ENCODE data around the gene ALDH4A1. TPM values are rescaled to one million over a fixed set of nuclear protein-coding genes. Genes with fewer than 3 reads are reported as not detected.

Gene ALDH4A1
- total RNA-seq, 1 donor from 2014 or later: 13.8 TPM

GRCh38 chr1:18883636-18884418 lies 18.5 kb downstream of the ALDH4A1 start:
- no peaks in the 10 kb centered on the region for H3K36me3 ChIP-seq (ENCODE audit: insufficient read depth, low read length)
- H3K4me1 ChIP-seq (ENCODE audit: insufficient read depth, low read length): peaks cover 9% of the 10 kb centered on the region
- Mint-ChIP-seq H3K27me3 (ENCODE audit: low read depth, unreplicated experiment) (peaks cover 9% of the 10 kb centered on the region), H3K27ac (ENCODE audit: unreplicated experiment) (no peak overlapping the region), H3K36me3 (ENCODE audit: low read depth, unreplicated experiment) (peaks cover 21% of the 10 kb centered on the region), H3K4me3 (ENCODE audit: unreplicated experiment) (no peak overlapping the region), H3K4me1 (ENCODE audit: low read depth, unreplicated experiment) (peaks cover 11% of the 10 kb centered on the region), H3K9me3 (ENCODE audit: unreplicated experiment) (peaks cover 2% of the 10 kb centered on the region)
- TF ChIP-seq CTCF (IDR thresholded peaks at IDR 0.05; ENCODE audit: insufficient read depth, low read depth, low read length) (peak; percentile 84), EZH2 (IDR thresholded peaks at IDR 0.05; ENCODE audit: insufficient read depth, low read length) (no peak)
- H3K4me3 ChIP-seq (ENCODE audit: insufficient read depth, low read depth, low read length): no peak overlapping the region
- H3K9ac ChIP-seq (ENCODE audit: low read length): no peak overlapping the region
- FAIRE-seq: no peak
- no peaks in the 10 kb centered on the region for H3K9me3 ChIP-seq (ENCODE audit: insufficient read depth, low read depth, low read length)
- H4K20me1 ChIP-seq (ENCODE audit: insufficient read depth, low read length): peaks cover 3% of the 10 kb centered on the region
- no peaks in the 10 kb centered on the region for H3K27me3 ChIP-seq (ENCODE audit: insufficient read depth, low read length)
- no peaks in the 10 kb centered on the region for H3K79me2 ChIP-seq (ENCODE audit: insufficient read depth, low read length)
- no peak overlapping the region for H2AFZ ChIP-seq (ENCODE audit: low read depth, low read length)
- H3K27ac ChIP-seq (ENCODE audit: low read depth, low read length): no peak overlapping the region
- no peak overlapping the region for H3K4me2 ChIP-seq (ENCODE audit: low read length)
- DNase-seq (ENCODE audit: low read depth): peak; percentile 61

GRCh38 chr1:18883079-18883478 lies 19.3 kb downstream of the ALDH4A1 start:
- Mint-ChIP-seq H3K27ac (ENCODE audit: unreplicated experiment) (no peak overlapping the region), H3K9me3 (ENCODE audit: unreplicated experiment) (peaks cover 2% of the 10 kb centered on the region), H3K27me3 (ENCODE audit: low read depth, unreplicated experiment) (peaks cover 9% of the 10 kb centered on the region), H3K4me3 (ENCODE audit: unreplicated experiment) (no peak overlapping the region), H3K4me1 (ENCODE audit: low read depth, unreplicated experiment) (peaks cover 11% of the 10 kb centered on the region), H3K36me3 (ENCODE audit: low read depth, unreplicated experiment) (peaks cover 21% of the 10 kb centered on the region)
- Histone ChIP-seq H2AFZ (ENCODE audit: low read depth, low read length) (no peak overlapping the region), H3K36me3 (ENCODE audit: insufficient read depth, low read length) (no peaks in the 10 kb centered on the region), H3K4me2 (ENCODE audit: low read length) (no peak overlapping the region), H3K27me3 (ENCODE audit: insufficient read depth, low read length) (no peaks in the 10 kb centered on the region), H3K27ac (ENCODE audit: low read depth, low read length) (no peak overlapping the region), H3K9me3 (ENCODE audit: insufficient read depth, low read depth, low read length) (no peaks in the 10 kb centered on the region), H3K4me3 (ENCODE audit: insufficient read depth, low read depth, low read length) (no peak overlapping the region), H4K20me1 (ENCODE audit: insufficient read depth, low read length) (peaks cover 3% of the 10 kb centered on the region), H3K4me1 (ENCODE audit: insufficient read depth, low read length) (peaks cover 9% of the 10 kb centered on the region), H3K79me2 (ENCODE audit: insufficient read depth, low read length) (no peaks in the 10 kb centered on the region), H3K9ac (ENCODE audit: low read length) (no peak overlapping the region)
- TF ChIP-seq EZH2 (IDR thresholded peaks at IDR 0.05; ENCODE audit: insufficient read depth, low read length) (no peak), CTCF (IDR thresholded peaks at IDR 0.05; ENCODE audit: insufficient read depth, low read depth, low read length) (no peak)
- DNase-seq (ENCODE audit: low read depth): no peak
- no peak for FAIRE-seq

- Histone ChIP-seq H2AFZ (ENCODE audit: low read depth, low read length) (no peak overlapping the region), H3K27me3 (ENCODE audit: insufficient read depth, low read length) (no peaks in the 10 kb centered on the region), H3K27ac (ENCODE audit: low read depth, low read length) (no peak overlapping the region), H3K4me2 (ENCODE audit: low read length) (no peak overlapping the region), H3K9ac (ENCODE audit: low read length) (no peak overlapping the region), H3K79me2 (ENCODE audit: insufficient read depth, low read length) (no peaks in the 10 kb centered on the region), H3K36me3 (ENCODE audit: insufficient read depth, low read length) (no peaks in the 10 kb centered on the region), H3K4me3 (ENCODE audit: insufficient read depth, low read depth, low read length) (no peak overlapping the region), H4K20me1 (ENCODE audit: insufficient read depth, low read length) (peaks cover 3% of the 10 kb centered on the region), H3K9me3 (ENCODE audit: insufficient read depth, low read depth, low read length) (no peaks in the 10 kb centered on the region), H3K4me1 (ENCODE audit: insufficient read depth, low read length) (peaks cover 9% of the 10 kb centered on the region)
- peak; percentile 41 for DNase-seq (ENCODE audit: low read depth)
- no peak for FAIRE-seq
- Mint-ChIP-seq H3K27me3 (ENCODE audit: low read depth, unreplicated experiment) (peaks cover 9% of the 10 kb centered on the region), H3K27ac (ENCODE audit: unreplicated experiment) (no peak overlapping the region), H3K36me3 (ENCODE audit: low read depth, unreplicated experiment) (peaks cover 21% of the 10 kb centered on the region), H3K4me3 (ENCODE audit: unreplicated experiment) (no peak overlapping the region), H3K4me1 (ENCODE audit: low read depth, unreplicated experiment) (peaks cover 11% of the 10 kb centered on the region), H3K9me3 (ENCODE audit: unreplicated experiment) (peaks cover 2% of the 10 kb centered on the region)
- TF ChIP-seq EZH2 (IDR thresholded peaks at IDR 0.05; ENCODE audit: insufficient read depth, low read length) (no peak), CTCF (IDR thresholded peaks at IDR 0.05; ENCODE audit: insufficient read depth, low read depth, low read length) (no peak)
Measured at GRCh38 chr1:18882486-18882885, 19.9 kb downstream of the ALDH4A1 start.

Measured in astrocyte (in vitro differentiated cells and primary cell).